WTC11 (cell line): ENCODE measurements around the gene CLEC3A.

Experiments
- GABPB1 ChIP-seq: sonication (generic); formaldehyde crosslinking; IDR thresholded peaks from 2 replicates; pipeline ENCODE4 v1.8.1; 2023; ENCODE audit warnings: mild to moderate bottlenecking, missing genetic modification reagents
- TEAD4 ChIP-seq: sonication (generic); formaldehyde crosslinking; IDR thresholded peaks from 2 replicates; pipeline ENCODE4 v1.8.0; 2022; ENCODE audit warnings: mild to moderate bottlenecking, missing genetic modification reagents
- TF ChIP-seq, protein P1 (sequence below): sonication (generic); formaldehyde crosslinking; conservative IDR thresholded peaks from 2 replicates; pipeline ENCODE4 v1.8.1; 2023; ENCODE audit warnings: mild to moderate bottlenecking, low read depth, missing genetic modification reagents, moderate library complexity
- TF ChIP-seq, protein P2 (sequence below): fragments of 200-600 bp; IDR thresholded peaks from 2 replicates; pipeline ENCODE4 v1.8.0; 2022; ENCODE audit warnings: antibody characterized with exemption
- TF ChIP-seq, protein P3 (sequence below): fragments of 250-450 bp; sonication (Bioruptor Pico); IDR thresholded peaks from 2 replicates; pipeline ENCODE4 v2.1.2; 2022; ENCODE audit warnings: mild to moderate bottlenecking, moderate library complexity

DNA sequence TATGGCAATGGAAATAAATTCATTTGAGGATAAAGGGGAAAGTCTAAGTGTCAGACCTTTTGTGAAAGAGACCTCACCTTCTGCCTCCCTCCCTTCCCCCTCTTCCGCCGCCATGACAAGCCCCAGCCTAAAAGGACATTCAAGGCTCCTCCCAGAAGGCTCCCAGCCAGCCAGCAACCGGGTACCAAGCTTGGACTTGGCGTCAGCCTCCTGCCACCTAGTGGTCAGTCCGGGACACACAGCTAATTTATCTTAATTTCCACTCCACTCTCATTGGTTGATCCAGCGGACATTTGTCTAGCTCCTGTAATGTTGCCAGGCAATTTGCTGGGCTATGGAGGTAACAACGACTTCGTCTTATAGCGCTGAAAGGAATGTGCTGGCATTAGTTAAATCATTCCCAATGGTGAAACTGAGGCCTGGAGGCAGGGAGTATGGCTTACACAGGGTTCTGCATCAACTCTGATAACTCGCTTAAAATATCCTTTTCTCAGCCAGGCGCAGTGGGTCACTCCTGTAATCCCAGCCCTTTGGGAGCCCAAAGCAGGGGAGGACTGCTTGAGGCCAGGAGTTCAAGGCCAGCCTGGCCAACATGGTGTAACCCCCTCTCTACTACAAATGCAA is 19.3 kb upstream of the CLEC3A start:
- no peak for TF ChIP-seq TEAD4 (CRISPR knock-in tag)
- TF ChIP-seq GABPB1, result no peak
- TF ChIP-seq, protein P1, sequence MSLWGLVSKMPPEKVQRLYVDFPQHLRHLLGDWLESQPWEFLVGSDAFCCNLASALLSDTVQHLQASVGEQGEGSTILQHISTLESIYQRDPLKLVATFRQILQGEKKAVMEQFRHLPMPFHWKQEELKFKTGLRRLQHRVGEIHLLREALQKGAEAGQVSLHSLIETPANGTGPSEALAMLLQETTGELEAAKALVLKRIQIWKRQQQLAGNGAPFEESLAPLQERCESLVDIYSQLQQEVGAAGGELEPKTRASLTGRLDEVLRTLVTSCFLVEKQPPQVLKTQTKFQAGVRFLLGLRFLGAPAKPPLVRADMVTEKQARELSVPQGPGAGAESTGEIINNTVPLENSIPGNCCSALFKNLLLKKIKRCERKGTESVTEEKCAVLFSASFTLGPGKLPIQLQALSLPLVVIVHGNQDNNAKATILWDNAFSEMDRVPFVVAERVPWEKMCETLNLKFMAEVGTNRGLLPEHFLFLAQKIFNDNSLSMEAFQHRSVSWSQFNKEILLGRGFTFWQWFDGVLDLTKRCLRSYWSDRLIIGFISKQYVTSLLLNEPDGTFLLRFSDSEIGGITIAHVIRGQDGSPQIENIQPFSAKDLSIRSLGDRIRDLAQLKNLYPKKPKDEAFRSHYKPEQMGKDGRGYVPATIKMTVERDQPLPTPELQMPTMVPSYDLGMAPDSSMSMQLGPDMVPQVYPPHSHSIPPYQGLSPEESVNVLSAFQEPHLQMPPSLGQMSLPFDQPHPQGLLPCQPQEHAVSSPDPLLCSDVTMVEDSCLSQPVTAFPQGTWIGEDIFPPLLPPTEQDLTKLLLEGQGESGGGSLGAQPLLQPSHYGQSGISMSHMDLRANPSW, result no peak
- TF ChIP-seq, protein P2, sequence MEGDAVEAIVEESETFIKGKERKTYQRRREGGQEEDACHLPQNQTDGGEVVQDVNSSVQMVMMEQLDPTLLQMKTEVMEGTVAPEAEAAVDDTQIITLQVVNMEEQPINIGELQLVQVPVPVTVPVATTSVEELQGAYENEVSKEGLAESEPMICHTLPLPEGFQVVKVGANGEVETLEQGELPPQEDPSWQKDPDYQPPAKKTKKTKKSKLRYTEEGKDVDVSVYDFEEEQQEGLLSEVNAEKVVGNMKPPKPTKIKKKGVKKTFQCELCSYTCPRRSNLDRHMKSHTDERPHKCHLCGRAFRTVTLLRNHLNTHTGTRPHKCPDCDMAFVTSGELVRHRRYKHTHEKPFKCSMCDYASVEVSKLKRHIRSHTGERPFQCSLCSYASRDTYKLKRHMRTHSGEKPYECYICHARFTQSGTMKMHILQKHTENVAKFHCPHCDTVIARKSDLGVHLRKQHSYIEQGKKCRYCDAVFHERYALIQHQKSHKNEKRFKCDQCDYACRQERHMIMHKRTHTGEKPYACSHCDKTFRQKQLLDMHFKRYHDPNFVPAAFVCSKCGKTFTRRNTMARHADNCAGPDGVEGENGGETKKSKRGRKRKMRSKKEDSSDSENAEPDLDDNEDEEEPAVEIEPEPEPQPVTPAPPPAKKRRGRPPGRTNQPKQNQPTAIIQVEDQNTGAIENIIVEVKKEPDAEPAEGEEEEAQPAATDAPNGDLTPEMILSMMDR, result peak; percentile 89
- TF ChIP-seq, protein P3, sequence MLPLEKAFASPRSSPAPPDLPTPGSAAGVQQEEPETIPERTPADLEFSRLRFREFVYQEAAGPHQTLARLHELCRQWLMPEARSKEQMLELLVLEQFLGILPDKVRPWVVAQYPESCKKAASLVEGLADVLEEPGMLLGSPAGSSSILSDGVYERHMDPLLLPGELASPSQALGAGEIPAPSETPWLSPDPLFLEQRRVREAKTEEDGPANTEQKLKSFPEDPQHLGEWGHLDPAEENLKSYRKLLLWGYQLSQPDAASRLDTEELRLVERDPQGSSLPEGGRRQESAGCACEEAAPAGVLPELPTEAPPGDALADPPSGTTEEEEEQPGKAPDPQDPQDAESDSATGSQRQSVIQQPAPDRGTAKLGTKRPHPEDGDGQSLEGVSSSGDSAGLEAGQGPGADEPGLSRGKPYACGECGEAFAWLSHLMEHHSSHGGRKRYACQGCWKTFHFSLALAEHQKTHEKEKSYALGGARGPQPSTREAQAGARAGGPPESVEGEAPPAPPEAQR (CRISPR knock-in tag), result no peak
